ENCODE data around the gene TTC16.

- no peak for TF ChIP-seq CTCF (IDR thresholded peaks at IDR 0.05)
- no peak for TF ChIP-seq TCF7 (CRISPR knock-in tag; IDR thresholded peaks at IDR 0.05; ENCODE audit: low read depth)
- no peak for TF ChIP-seq TEAD1 (CRISPR knock-in tag; IDR thresholded peaks at IDR 0.05)
- no peak for TF ChIP-seq NR2C2 (CRISPR knock-in tag; IDR thresholded peaks at IDR 0.05)
- no peak for TF ChIP-seq FOXK1 (CRISPR knock-in tag; IDR thresholded peaks at IDR 0.05)
- no peak for TF ChIP-seq PREB (CRISPR knock-in tag; IDR thresholded peaks at IDR 0.05; ENCODE audit: borderline replicate concordance)
- no peak for TF ChIP-seq ZNF138 (CRISPR knock-in tag; conservative IDR thresholded peaks at IDR 0.05)
- TF ChIP-seq ZNF232 (CRISPR knock-in tag; IDR thresholded peaks at IDR 0.05): no peak
- TF ChIP-seq USF1 (CRISPR knock-in tag; IDR thresholded peaks at IDR 0.05): no peak
- no peak for TF ChIP-seq MAX (CRISPR knock-in tag; IDR thresholded peaks at IDR 0.05)
- TF ChIP-seq TP53 (CRISPR knock-in tag; IDR thresholded peaks at IDR 0.05): no peak
Observed at GRCh38 chr9:127776924-127777289, 61.0 kb downstream of the TTC16 start.
